ENCODE results near the gene SMARCAD1. TPM values are rescaled to one million over a fixed set of nuclear protein-coding genes. Genes with fewer than 3 reads are reported as not detected.

The SMARCAD1 gene
- polyA plus RNA-seq, 2 of the 4 experiments (the other 2 are of a cell fraction): 15.9 to 35.7 TPM

- ATAC-seq (no peak), DNase-seq (ENCODE audit: low read depth in 1 of 2, low spot score in 1 of 2) (no peak), FAIRE-seq (no peak)
- TF ChIP-seq HDAC2 (IDR thresholded peaks at IDR 0.05) (no peak), FOXS1 (CRISPR knock-in tag; IDR thresholded peaks at IDR 0.05) (no peak), HOXA7 (CRISPR knock-in tag; IDR thresholded peaks at IDR 0.05) (no peak), MYC (IDR thresholded peaks at IDR 0.05; ENCODE audit: borderline replicate concordance, low read length) (no peak), USF2 (IDR thresholded peaks at IDR 0.05) (no peak), JUN (IDR thresholded peaks at IDR 0.05) (no peak), FOSB (CRISPR knock-in tag; IDR thresholded peaks at IDR 0.05) (no peak), PBX3 (IDR thresholded peaks at IDR 0.05) (no peak), CTCF (IDR thresholded peaks at IDR 0.05) (no peak), GATA3 (IDR thresholded peaks at IDR 0.05; ENCODE audit: borderline replicate concordance) (no peak), ESRRA (IDR thresholded peaks at IDR 0.05; ENCODE audit: borderline replicate concordance, low read length) (no peak), HOXB5 (CRISPR knock-in tag; IDR thresholded peaks at IDR 0.05) (no peak)
- TF ChIP-seq, protein P1, sequence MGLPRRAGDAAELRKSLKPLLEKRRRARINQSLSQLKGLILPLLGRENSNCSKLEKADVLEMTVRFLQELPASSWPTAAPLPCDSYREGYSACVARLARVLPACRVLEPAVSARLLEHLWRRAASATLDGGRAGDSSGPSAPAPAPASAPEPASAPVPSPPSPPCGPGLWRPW (IDR thresholded peaks at IDR 0.05): no peak
- TF ChIP-seq, protein P2, sequence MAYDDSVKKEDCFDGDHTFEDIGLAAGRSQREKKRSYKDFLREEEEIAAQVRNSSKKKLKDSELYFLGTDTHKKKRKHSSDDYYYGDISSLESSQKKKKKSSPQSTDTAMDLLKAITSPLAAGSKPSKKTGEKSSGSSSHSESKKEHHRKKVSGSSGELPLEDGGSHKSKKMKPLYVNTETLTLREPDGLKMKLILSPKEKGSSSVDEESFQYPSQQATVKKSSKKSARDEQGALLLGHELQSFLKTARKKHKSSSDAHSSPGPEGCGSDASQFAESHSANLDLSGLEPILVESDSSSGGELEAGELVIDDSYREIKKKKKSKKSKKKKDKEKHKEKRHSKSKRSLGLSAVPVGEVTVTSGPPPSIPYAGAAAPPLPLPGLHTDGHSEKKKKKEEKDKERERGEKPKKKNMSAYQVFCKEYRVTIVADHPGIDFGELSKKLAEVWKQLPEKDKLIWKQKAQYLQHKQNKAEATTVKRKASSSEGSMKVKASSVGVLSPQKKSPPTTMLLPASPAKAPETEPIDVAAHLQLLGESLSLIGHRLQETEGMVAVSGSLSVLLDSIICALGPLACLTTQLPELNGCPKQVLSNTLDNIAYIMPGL (CRISPR knock-in tag; IDR thresholded peaks at IDR 0.05; ENCODE audit: borderline replicate concordance): no peak
- ChIA-PET CTCF (no interaction called here), POLR2A (no interaction called here)
- H3K4me3 ChIP-seq: no peak overlapping the region
- no peaks in the 10 kb centered on the region for H3K4me1 ChIP-seq
- H3K27ac ChIP-seq: no peak overlapping the region
- no peaks in the 10 kb centered on the region for H3K9me3 ChIP-seq
- no peak overlapping the region for H3K4me2 ChIP-seq
These were observed 32.7 kb downstream of the SMARCAD1 start for GRCh38 chr4:94240384-94240783.

DNA sequence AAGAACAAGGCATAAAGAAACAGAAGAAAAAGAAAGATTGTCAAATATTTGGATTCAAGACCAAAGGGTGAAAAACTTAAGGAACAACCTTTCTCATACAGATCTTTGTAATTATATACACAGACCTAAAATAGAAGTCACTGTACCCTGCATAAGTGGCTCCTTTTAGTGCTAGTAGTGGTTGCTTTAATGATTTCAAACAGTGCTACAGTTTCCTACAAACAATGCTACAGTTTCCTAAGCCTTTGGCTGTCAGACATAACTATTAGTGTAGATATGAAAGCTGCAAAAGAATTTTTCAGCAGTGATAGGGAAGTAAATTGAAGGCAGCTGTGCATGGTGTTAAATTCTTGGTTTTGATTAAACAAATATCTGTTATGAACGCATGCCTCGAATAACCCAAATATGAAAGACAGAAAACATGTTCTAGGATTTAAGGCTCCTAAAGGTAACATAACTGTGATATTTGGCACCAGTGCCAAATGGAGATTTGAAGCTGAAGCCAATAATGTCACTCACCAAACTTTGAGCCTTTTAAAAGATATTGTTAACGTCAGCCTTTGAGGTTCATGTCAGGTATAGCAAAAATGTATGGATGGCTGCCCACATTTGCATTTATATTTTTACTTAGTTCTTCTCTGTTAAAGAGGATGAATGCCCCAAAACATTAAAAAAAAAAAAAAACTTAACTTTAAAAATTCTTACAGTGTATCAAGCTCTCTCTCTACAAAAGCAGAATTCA lies 36.6 kb downstream of the SMARCAD1 start:
- FAIRE-seq (no peak), DNase-seq (ENCODE audit: low read depth in 1 of 2, low spot score in 1 of 2) (no peak), ATAC-seq (no peak)
- Histone ChIP-seq H3K4me1 (no peaks in the 10 kb centered on the region), H3K4me2 (no peak overlapping the region), H3K27ac (no peak overlapping the region), H3K9me3 (no peaks in the 10 kb centered on the region), H3K4me3 (no peak overlapping the region)
- ChIA-PET CTCF (no interaction called here), POLR2A (no interaction called here)
- no peak for TF ChIP-seq RNF2 (IDR thresholded peaks at IDR 0.05; ENCODE audit: borderline replicate concordance, low read depth)
- no peak for TF ChIP-seq TFCP2L1 (CRISPR knock-in tag; IDR thresholded peaks at IDR 0.05)
- no peak for TF ChIP-seq POLR2AphosphoS2 (conservative IDR thresholded peaks at IDR 0.05; ENCODE audit: low read length)
- no peak for TF ChIP-seq RAD21 (conservative IDR thresholded peaks at IDR 0.05 in 1 of 2, IDR thresholded peaks at IDR 0.05 in 1 of 2)
- no peak for TF ChIP-seq NFE2L2 (conservative IDR thresholded peaks at IDR 0.05; ENCODE audit: low read length)
- TF ChIP-seq REST (IDR thresholded peaks at IDR 0.05): no peak
- no peak for TF ChIP-seq ZNF302 (CRISPR knock-in tag; IDR thresholded peaks at IDR 0.05)
- no peak for TF ChIP-seq MYC (IDR thresholded peaks at IDR 0.05; ENCODE audit: borderline replicate concordance, low read length)
- TF ChIP-seq HOXB5 (CRISPR knock-in tag; IDR thresholded peaks at IDR 0.05): no peak
- TF ChIP-seq ATOH8 (CRISPR knock-in tag; IDR thresholded peaks at IDR 0.05; ENCODE audit: low read depth): no peak
- TF ChIP-seq ZSCAN20 (CRISPR knock-in tag; IDR thresholded peaks at IDR 0.05): no peak
- no peak for TF ChIP-seq PBX3 (IDR thresholded peaks at IDR 0.05)
- WGBS (ENCODE audit: missing lambda C conversion rate): 90% methylated on average over 3 of the region's 3 CpGs

Data from A549 (cell line).